Left ventricle myocardium superior (tissue), 1 donor: ENCODE measurements around the gene TRIM44. TPM values are rescaled to one million over a fixed set of nuclear protein-coding genes. Genes with fewer than 3 reads are reported as not detected.
"Not testable (repeated sequence)": the region's sequence is repeated elsewhere in the genome, so short reads cannot be mapped to it uniquely, and the experiment has no call there.

Source experiments
- ATAC-seq: fragments of 200-7000 bp; cut with Tn5 transposase; one replicate; pipeline ENCODE4 v1.9.1; 2020; ENCODE audit warnings: mild to moderate bottlenecking, moderate library complexity
- DNase-seq: peaks from one replicate; pipeline ENCODE4 v3.0.0-alpha.2; 2020
- intact Hi-C: fragments of 100-400 bp; cut with micrococcal nuclease; formaldehyde crosslinking; loops from one replicate; pipeline ENCODE4 v1.11.0; 2022
- total RNA-seq: library from RNA; stranded (reverse); fragmentation: NEBNext Ultra II Directional; extraction: Animal tissue kit (Norgen Biotek cat#: 25700); gene quantifications from one replicate; pipeline ENCODE4 v1.2.1, GENCODE V29; 2021
- donor health status: DM: no; HTN: yes; CAD: no; lungs with severe emphysema.

The TRIM44 gene
- total RNA-seq, 1 donor from 2014 or later, result 38.5 TPM

- intact Hi-C loops, result no loop called here
These were observed 77.7 kb downstream of the TRIM44 start for GRCh38 chr11:35740061-35740799.

GRCh38 chr11:35742707-35743454, 80.3 kb downstream of the TRIM44 start:
- intact Hi-C loops, result no loop called here
- no peak for ATAC-seq
- DNase-seq, result no peak

More at GRCh38 chr11:35740061-35740799, 77.7 kb downstream of the TRIM44 start:
- ATAC-seq (no peak), DNase-seq (no peak)

GRCh38 chr11:35746356-35747153, 84.0 kb downstream of the TRIM44 start:
- ATAC-seq, result no peak
- intact Hi-C loops, result no loop called here
- DNase-seq, result no peak

- DNase-seq (no peak), ATAC-seq (no peak)
- intact Hi-C loops, result no loop called here
These were observed 85.1 kb downstream of the TRIM44 start for GRCh38 chr11:35747668-35748067.

GRCh38 chr11:35748644-35749043, 86.1 kb downstream of the TRIM44 start:
- intact Hi-C loops, result no loop called here
- ATAC-seq (no peak), DNase-seq (no peak)

GRCh38 chr11:35750315-35750714, 87.7 kb downstream of the TRIM44 start:
- ATAC-seq (no peak), DNase-seq (no peak)
- intact Hi-C loops, result no loop called here

GRCh38 chr11:35750981-35751663, 88.5 kb downstream of the TRIM44 start:
- no peak for DNase-seq
- intact Hi-C loops, result no loop called here
- ATAC-seq, result no peak

GRCh38 chr11:35751664-35752061, 89.1 kb downstream of the TRIM44 start:
- intact Hi-C loops, result no loop called here
- ATAC-seq, result no peak
- DNase-seq, result no peak

- ATAC-seq (no peak), DNase-seq (no peak)
- intact Hi-C loops, result no loop called here
These were observed 89.5 kb downstream of the TRIM44 start for GRCh38 chr11:35752115-35752514.

- intact Hi-C loops, DNase-seq, ATAC-seq: not testable (repeated sequence)
These were observed 91.0 kb downstream of the TRIM44 start for GRCh38 chr11:35753573-35753972.

GRCh38 chr11:35759951-35760350, 97.4 kb downstream of the TRIM44 start:
- intact Hi-C loops, ATAC-seq, DNase-seq: not testable (repeated sequence)

- intact Hi-C loops, result no loop called here
- ATAC-seq, result no peak
These were observed 99.3 kb downstream of the TRIM44 start for GRCh38 chr11:35761899-35762298.

GRCh38 chr11:35763301-35763700, 100.7 kb downstream of the TRIM44 start:
- intact Hi-C loops, result no loop called here
- DNase-seq (no peak), ATAC-seq (no peak)

More at GRCh38 chr11:35761899-35762298, 99.3 kb downstream of the TRIM44 start:
- no peak for DNase-seq

GRCh38 chr11:35763765-35764164, 101.2 kb downstream of the TRIM44 start:
- intact Hi-C loops, result no loop called here
- DNase-seq, result no peak
- ATAC-seq, result no peak

- ATAC-seq, result no peak
- DNase-seq, result no peak
- intact Hi-C loops, result no loop called here
These were observed 101.8 kb downstream of the TRIM44 start for GRCh38 chr11:35764417-35764816.

GRCh38 chr11:35765211-35765610, 102.6 kb downstream of the TRIM44 start:
- no peak for ATAC-seq

GRCh38 chr11:35766651-35767050, 104.1 kb downstream of the TRIM44 start:
- no peak for ATAC-seq
- no peak for DNase-seq
- intact Hi-C loops, result no loop called here

More at GRCh38 chr11:35765211-35765610, 102.6 kb downstream of the TRIM44 start:
- intact Hi-C loops, result no loop called here
- no peak for DNase-seq

GRCh38 chr11:35770425-35770824, 107.8 kb downstream of the TRIM44 start:
- ATAC-seq, intact Hi-C loops, DNase-seq: not testable (repeated sequence)

GRCh38 chr11:35771722-35772121, 109.1 kb downstream of the TRIM44 start:
- ATAC-seq (no peak), DNase-seq (no peak)
- intact Hi-C loops, result no loop called here
